Left lung (tissue), 10 donors: ENCODE results near the gene RHEB. TPM values are rescaled to one million over a fixed set of nuclear protein-coding genes. Genes with fewer than 3 reads are reported as not detected.

Experiments
- ATAC-seq: fragments of 200-7000 bp; cut with Tn5 transposase; one replicate; pipeline ENCODE4 v1.9.1; 2020; ENCODE audit warnings: moderate library complexity
- DNase-seq, 4 donors: peaks; one replicate each; pipeline ENCODE4 v3.0.0-alpha.2; 2013 to 2020
- H3K27ac ChIP-seq, 2 donors: fragments of 200-600 bp; sonication (generic) in 1 of 2; one replicate each; pipeline versions ENCODE4 v1.5.0 to v1.8.0; 2020 to 2021
- H3K27me3 ChIP-seq, 2 donors: fragments of 200-600 bp; sonication (generic) in 1 of 2; one replicate each; pipeline versions ENCODE4 v1.5.0 to v1.8.0; 2020 to 2021
- H3K36me3 ChIP-seq, 2 donors: fragments of 200-600 bp; sonication (generic) in 1 of 2; one replicate each; pipeline versions ENCODE4 v1.5.0 to v1.8.0; 2020 to 2021
- H3K4me1 ChIP-seq, 2 donors: fragments of 200-600 bp; one replicate each; pipeline ENCODE4 v1.8.0; 2021
- H3K4me3 ChIP-seq, 2 donors: fragments of 200-600 bp; sonication (generic) in 1 of 2; one replicate each; pipeline versions ENCODE4 v1.5.0 to v1.8.0; 2020 to 2021; ENCODE audit warnings: mild to moderate bottlenecking in 1 of 2
- H3K9me3 ChIP-seq, 2 donors: fragments of 200-600 bp; sonication (generic) in 1 of 2; one replicate each; pipeline versions ENCODE4 v1.5.0 to v1.8.0; 2020 to 2021
- intact Hi-C, 2 donors: fragments of 100-400 bp; cut with DNase I; formaldehyde crosslinking; loops; one replicate each; pipeline versions ENCODE4 v1.11.2 to v1.14.2; 2022
- polyA plus RNA-seq, 6 donors: library from polyadenylated mRNA; unstranded; fragments of 120-200 nt; gene quantifications; one replicate each; pipeline ENCODE4 v1.2.1, GENCODE V29; 2013; ENCODE audit not compliant: insufficient read length in 6 of 6
- total RNA-seq, 2 donors: library from RNA; stranded (reverse); fragmentation: NEBNext Ultra II Directional; extraction: Animal tissue kit (Norgen Biotek cat#: 25700); gene quantifications; one replicate each; pipeline ENCODE4 v1.2.1, GENCODE V29; 2021
- TF ChIP-seq, protein P1 (sequence below), 2 donors: fragments of 200-600 bp; sonication (generic) in 1 of 2; IDR thresholded peaks; one replicate each; pipeline versions ENCODE4 v1.5.0 to v1.8.0; 2021; ENCODE audit warnings: antibody characterized with exemption in 2 of 2
- donor health status: DM: no; HTN: yes; CAD: no.
- donor health status: DM: no; HTN: no; CAD: no.

The RHEB gene
- total and polyA plus RNA-seq, 8 donors: 85.3 to 110 (median 105) TPM

DNA sequence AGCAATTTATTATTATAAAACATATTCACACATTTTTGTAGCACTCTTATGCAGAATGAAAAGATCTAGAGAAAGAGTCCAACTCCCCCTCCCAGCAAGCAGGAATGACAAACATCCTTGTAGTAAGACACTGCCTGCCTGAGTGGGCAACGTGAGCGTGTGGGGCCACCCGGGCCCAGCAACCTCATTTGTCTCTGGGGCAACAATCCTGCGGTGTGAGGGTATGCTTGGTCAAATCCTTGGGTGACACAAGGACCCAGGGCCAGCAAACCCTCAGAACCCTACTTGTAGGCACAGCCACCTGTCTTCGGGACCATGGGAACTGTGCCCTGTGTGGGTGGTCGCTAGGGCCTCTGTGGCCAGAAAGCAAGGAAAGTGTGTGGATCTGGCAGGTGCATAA is 10.7 kb downstream of the RHEB start:
- Histone ChIP-seq H3K36me3 (no peaks in the 10 kb centered on the region), H3K27me3 (no peaks in the 10 kb centered on the region), H3K9me3 (no peaks in the 10 kb centered on the region), H3K27ac (no peak overlapping the region), H3K4me3 (no peak overlapping the region), H3K4me1 (peaks cover 11 to 91% of the 10 kb centered on the region in 2 donors)
- ATAC-seq (no peak), DNase-seq (no peak)
- TF ChIP-seq, protein P1, sequence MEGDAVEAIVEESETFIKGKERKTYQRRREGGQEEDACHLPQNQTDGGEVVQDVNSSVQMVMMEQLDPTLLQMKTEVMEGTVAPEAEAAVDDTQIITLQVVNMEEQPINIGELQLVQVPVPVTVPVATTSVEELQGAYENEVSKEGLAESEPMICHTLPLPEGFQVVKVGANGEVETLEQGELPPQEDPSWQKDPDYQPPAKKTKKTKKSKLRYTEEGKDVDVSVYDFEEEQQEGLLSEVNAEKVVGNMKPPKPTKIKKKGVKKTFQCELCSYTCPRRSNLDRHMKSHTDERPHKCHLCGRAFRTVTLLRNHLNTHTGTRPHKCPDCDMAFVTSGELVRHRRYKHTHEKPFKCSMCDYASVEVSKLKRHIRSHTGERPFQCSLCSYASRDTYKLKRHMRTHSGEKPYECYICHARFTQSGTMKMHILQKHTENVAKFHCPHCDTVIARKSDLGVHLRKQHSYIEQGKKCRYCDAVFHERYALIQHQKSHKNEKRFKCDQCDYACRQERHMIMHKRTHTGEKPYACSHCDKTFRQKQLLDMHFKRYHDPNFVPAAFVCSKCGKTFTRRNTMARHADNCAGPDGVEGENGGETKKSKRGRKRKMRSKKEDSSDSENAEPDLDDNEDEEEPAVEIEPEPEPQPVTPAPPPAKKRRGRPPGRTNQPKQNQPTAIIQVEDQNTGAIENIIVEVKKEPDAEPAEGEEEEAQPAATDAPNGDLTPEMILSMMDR (IDR thresholded peaks at IDR 0.05): no peak
- intact Hi-C loops: no loop called here

- Histone ChIP-seq H3K9me3 (no peaks in the 10 kb centered on the region), H3K27ac (no peak overlapping the region), H3K4me1 (peaks cover 18 to 89% of the 10 kb centered on the region in 2 donors), H3K4me3 (no peak overlapping the region), H3K27me3 (no peaks in the 10 kb centered on the region), H3K36me3 (no peaks in the 10 kb centered on the region)
- ATAC-seq: no peak
- no peak for DNase-seq
- intact Hi-C loops: no loop called here
- TF ChIP-seq, protein P1 (IDR thresholded peaks at IDR 0.05): no peak
Measured at GRCh38 chr7:151507806-151508205, 11.9 kb downstream of the RHEB start.

DNA sequence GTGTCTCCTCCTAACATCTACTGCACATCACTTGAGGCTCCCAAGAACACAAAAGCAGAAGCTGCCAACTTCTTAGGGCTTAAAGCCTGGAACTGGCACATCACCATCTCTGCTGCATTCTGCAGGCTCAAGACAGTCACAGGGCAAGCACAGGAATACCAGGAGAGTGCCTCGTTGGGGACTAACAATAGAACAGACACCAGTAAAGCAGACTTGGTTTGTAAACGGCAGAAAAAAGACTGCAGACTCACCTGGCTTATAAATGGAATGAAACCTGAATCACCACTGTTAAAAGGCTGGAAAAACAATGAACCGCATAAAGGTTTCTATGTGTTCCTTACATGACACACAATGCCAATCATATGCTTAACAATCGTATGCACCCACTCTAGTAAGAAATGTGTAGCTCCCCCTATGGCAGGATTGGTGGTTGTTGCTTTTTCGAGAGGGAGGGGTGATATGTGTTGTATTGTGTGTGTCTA is 12.8 kb downstream of the RHEB start:
- Histone ChIP-seq H3K4me3 (no peak overlapping the region), H3K4me1 (peaks cover 18 to 80% of the 10 kb centered on the region in 2 donors), H3K36me3 (no peaks in the 10 kb centered on the region), H3K27ac (no peak overlapping the region), H3K27me3 (no peaks in the 10 kb centered on the region), H3K9me3 (no peaks in the 10 kb centered on the region)
- no peak for ATAC-seq
- TF ChIP-seq, protein P1 (IDR thresholded peaks at IDR 0.05): no peak
- no peak for DNase-seq
- intact Hi-C loops: no loop called here

GRCh38 chr7:151505836-151506468 is 13.7 kb downstream of the RHEB start:
- intact Hi-C loops: no loop called here
- Histone ChIP-seq H3K27me3 (no peaks in the 10 kb centered on the region), H3K27ac (no peak overlapping the region), H3K9me3 (no peaks in the 10 kb centered on the region), H3K4me1 (peaks cover 18 to 70% of the 10 kb centered on the region in 2 donors), H3K4me3 (no peak overlapping the region), H3K36me3 (no peaks in the 10 kb centered on the region)
- TF ChIP-seq, protein P1 (IDR thresholded peaks at IDR 0.05): no peak
- ATAC-seq (no peak), DNase-seq (no peak)

DNA sequence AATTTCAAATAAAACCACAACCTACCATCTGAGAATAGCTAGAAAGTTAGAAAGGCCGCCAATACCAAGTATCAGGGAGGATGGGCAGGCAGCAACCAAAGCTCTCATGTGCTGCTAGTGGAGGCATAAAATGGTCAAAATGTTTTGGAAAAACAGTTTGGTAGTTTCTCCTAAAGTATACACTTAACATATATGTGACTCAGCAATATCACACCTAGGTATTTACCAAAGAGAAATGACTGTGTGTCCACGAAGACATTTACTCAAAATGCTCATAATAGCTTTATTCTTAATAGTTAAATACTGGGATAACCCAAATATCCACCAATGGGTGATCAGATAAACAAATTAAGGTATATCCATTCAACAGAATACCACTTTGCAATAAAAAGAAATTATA is 14.3 kb downstream of the RHEB start:
- Histone ChIP-seq H3K36me3 (no peaks in the 10 kb centered on the region), H3K4me1 (peaks cover 18 to 65% of the 10 kb centered on the region in 2 donors), H3K27ac (no peak overlapping the region), H3K27me3 (no peaks in the 10 kb centered on the region), H3K9me3 (no peaks in the 10 kb centered on the region), H3K4me3 (no peak overlapping the region)
- intact Hi-C loops: no loop called here
- TF ChIP-seq, protein P1 (IDR thresholded peaks at IDR 0.05): no peak
- ATAC-seq (no peak), DNase-seq (no peak)
